HCEC 1CT (cell line): ENCODE results near the gene SQSTM1.
"Not testable (repeated sequence)": the region's sequence is repeated elsewhere in the genome, so short reads cannot be mapped to it uniquely, and the experiment has no call there.

Source experiments
- DNase-seq: peaks from one replicate; pipeline ENCODE4 v3.0.0-alpha.2; 2017

Gene SQSTM1

DNA sequence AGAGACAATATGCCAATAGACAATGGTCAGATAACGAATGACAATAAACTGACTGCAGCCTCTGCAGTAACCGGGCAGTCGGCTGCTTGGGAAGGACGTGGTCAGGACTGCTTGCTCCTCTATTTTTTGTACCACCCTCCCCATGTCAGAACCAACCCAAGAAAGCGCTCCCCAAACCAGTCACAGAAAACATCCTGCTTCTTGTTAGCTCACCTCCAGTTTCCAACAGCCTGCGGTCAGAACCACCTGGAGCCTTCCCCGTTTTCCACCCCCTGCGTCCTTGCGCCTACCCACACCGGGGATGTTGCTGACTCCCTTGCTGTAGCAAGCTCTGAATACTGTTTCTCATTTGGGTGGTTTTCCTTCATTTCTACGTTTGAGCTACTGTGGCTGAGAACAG, 39.6 kb downstream of the SQSTM1 start:
- DNase-seq, result no peak

DNA sequence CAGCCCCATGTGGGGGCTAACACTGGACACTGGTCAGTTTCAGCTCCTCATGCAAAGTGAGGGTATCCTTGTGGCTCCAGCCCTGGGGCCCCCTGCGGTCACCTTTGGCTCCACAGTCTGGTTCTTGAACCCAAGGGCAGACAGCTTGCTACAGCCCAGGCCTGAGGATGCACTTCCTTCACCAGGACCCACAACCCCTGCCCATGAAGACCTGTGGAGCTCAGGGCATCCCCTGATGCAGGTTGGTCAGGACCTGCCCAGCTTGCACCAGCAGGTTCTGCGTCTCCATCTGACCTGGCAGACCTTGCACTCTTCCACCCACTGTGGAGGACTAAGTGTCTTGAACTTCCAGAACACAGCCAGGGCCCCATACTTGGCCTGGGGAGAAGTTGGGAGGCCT, 41.6 kb downstream of the SQSTM1 start:
- no peak for DNase-seq

DNA sequence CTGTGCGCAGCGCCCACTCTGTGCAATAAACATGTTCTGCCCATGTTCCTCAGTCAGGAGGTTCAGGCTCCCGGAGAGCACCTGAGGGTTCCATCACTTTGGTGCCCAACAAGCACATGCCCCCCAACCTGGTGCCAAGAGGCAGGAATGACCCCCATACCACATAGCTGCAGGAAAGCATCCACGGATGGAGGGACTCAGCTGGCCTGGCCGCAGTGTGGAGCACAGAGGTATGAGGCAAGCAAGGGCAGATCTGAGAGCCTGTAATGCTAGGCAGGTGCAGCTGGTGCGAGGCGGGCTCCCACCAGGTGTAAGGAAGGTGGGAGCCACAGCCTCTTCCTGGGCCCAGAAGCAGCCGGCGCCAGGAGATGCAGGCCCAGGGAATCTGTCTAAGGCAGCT, 42.2 kb downstream of the SQSTM1 start:
- DNase-seq, result no peak

GRCh38 chr5:179863449-179864085, 42.9 kb downstream of the SQSTM1 start:
- DNase-seq, result no peak

DNA sequence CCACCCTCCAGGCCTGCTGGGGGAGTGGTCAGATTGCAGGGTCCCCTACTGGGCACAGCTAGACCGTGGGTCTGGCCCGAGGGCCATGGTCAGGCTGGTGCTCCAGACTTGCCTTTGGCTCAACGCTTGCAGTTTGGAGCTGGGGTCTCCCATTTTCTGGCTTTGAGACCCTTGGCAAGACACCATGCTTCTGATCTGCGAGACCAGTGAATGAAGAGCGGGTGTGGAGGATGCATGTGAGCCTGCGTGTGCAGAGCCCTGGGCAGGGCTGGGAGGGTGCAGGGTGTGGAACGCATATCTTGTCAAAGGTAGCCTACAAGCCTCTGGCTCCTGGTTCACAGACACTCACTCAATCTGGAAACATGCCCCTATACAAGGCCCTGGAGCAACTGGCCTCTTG, 44.0 kb downstream of the SQSTM1 start:
- DNase-seq, result no peak

- no peak for DNase-seq
Measured at GRCh38 chr5:179865491-179866240, 45.0 kb downstream of the SQSTM1 start.

GRCh38 chr5:179866241-179867078, 45.8 kb downstream of the SQSTM1 start:
- DNase-seq, result no peak

DNA sequence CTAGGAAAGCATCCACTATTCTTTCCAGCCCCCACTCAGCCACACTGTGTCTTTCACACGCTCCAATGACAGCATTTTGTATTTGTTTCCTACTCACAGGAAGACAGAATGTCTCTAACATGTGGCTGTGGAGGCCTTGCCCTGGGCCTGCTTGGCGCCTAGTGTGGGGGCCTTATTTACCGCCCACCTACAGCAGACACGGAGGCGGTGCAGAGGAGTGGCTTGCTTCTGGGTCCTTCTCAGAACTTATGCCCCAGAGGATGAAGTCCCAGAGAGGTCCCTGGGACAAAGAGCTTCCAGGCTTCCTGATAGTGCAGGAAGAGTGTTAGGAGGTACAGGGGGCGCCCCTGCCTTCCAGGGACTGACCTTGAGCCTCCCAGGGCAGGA, 46.4 kb downstream of the SQSTM1 start:
- no peak for DNase-seq

DNA sequence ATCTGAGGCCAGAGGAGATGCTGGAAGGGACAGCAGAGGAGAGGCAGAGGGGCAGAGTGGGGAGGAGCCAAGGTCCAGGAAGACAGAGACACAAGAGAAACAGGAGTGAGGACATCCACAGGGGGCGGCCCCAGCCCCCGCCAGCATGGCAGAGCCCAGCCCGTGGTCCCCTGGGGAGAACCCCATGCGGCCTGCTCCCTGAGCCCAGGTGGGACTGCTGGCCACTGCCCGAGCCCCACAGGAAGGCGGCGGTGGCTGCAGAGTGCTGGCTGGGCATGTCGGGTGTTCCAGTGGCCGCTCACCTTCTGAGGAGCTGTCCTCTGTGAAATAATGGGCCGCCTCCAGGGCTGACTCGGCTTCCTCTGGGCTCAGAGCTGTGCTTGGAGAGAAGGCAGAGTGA, 46.8 kb downstream of the SQSTM1 start:
- no peak for DNase-seq

- no peak for DNase-seq
Measured at GRCh38 chr5:179868541-179868940, 47.8 kb downstream of the SQSTM1 start.

GRCh38 chr5:179869101-179869500, 48.4 kb downstream of the SQSTM1 start:
- no peak for DNase-seq

- DNase-seq, result no peak
Measured at GRCh38 chr5:179869641-179870402, 49.1 kb downstream of the SQSTM1 start.

DNA sequence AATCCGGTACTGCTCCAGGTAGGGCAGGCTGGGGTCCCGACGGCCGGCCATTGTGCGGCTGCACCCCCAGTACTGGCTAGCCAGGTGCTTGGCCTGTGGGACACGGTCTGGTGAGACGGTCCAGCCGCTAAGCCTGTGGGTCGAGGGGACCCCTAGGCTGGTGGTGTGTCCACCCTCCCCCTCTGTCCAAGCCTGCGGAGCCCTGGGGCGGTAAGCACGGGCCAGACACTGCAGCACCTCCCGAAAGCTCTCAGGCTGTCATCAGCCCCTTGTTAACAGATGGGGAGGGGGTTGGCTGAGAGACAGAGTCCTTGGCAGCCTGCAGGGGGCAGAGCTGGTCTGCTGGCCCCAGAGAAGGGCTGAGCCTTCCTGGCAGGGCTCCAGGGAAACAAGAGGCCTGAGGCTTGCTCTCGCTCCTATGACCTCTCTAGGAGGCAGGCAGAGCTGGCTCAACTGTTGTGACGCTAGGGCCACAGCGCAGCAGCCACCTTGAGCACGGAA, 49.7 kb downstream of the SQSTM1 start:
- DNase-seq, result no peak

DNA sequence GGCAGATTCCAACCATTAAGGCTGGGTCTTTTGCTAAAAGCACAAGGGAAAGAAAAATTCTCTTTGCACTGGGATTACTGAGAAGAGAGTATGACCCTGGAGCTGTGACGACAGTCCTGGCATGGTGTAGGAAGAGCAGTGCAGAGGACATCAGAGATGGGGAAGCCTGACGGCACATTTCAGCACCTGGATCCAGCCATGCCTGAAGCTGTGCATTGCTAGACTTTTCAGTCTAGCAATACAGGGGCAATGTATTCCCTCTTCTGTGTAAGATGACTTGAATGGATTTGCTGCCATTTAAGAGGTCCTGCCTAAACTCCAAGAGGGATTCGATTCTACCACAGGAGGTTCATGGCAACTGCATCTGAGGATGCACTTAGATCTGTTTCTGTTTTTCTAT, 50.2 kb downstream of the SQSTM1 start:
- DNase-seq, result no peak

- DNase-seq, result not testable (repeated sequence)
Measured at GRCh38 chr5:179871533-179871932, 50.8 kb downstream of the SQSTM1 start.

- DNase-seq, result no peak
Measured at GRCh38 chr5:179872055-179872827, 51.5 kb downstream of the SQSTM1 start.

DNA sequence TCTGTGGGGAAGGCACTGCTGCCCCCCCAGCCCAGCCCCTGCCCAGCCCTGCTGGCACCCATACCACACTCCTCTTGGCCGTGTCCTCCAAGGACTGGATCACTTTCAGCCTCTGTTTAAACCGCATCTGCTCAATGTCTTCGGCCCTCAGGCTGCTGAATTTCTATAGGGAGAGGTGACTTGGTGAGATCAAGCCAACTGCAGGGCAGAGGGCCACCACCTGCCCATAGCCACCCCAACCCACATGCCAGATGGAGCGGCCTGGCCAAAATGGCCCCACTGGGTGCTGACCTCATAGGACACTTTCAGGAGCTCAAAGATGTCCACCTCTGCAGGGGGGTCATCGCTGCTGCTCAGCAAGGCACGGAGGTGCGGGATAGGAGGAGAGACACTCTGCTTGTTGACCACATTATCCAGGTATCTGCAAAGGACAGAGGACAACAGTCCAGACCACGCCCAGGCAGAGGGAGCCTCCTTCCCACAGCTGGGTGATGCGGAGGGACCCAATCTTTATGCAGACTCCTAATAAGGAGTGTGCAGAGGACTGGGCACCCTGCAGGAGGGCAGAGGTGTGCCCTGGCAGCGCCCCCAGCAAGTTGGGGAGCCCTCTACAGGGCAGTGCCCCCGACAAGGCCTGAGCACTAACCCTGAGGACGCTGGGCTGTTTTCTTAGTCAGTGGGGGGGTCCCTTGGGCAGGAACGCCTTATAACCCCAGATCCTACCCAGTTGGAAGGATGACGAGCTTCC, 52.3 kb downstream of the SQSTM1 start:
- no peak for DNase-seq

DNA sequence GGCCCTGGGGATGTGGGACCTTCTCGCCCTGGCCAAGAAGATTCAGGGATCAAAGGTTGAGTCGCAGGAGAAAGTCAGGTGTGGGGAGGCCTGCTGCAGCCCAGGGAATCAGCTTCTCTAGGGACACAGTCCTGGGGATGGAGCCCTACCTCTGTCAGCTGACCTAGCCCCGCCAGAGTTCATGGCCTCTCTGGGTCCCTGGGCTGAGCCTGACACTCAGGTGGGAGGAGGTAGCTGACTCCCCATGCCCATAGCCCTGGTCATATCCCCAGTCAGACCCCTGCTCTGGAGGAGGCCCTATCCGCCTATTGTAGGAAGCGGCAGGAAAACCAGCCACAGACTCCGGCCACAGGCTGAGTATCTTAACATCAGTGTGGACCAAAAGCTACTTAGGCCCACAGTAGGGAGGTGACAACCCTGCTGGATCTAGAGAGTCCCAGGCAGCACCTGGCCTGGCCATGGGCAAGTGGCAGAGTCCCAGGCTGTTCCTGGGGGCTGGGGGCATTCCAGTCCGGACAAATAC, 52.9 kb downstream of the SQSTM1 start:
- DNase-seq, result no peak

GRCh38 chr5:179874136-179874535, 53.4 kb downstream of the SQSTM1 start:
- no peak for DNase-seq

- DNase-seq, result no peak
Measured at GRCh38 chr5:179874536-179875292, 54.0 kb downstream of the SQSTM1 start.
